H4 (cell line): ENCODE data around the gene PARM1. TPM values are rescaled to one million over a fixed set of nuclear protein-coding genes. Genes with fewer than 3 reads are reported as not detected.

Source experiments
- DNase-seq: peaks from one replicate; pipeline ENCODE4 v3.0.0-alpha.2; 2015; ENCODE audit warnings: low spot score
- total RNA-seq: library from RNA; depleted of rRNA; stranded (reverse); fragments of >200 nt; shearing (Covaris generic); gene quantifications from 2 replicates; pipeline ENCODE4 v1.2.3, GENCODE V29; 2014

The PARM1 gene
- total RNA-seq, 1 experiment from 2014 or later = 3.4 TPM

DNA sequence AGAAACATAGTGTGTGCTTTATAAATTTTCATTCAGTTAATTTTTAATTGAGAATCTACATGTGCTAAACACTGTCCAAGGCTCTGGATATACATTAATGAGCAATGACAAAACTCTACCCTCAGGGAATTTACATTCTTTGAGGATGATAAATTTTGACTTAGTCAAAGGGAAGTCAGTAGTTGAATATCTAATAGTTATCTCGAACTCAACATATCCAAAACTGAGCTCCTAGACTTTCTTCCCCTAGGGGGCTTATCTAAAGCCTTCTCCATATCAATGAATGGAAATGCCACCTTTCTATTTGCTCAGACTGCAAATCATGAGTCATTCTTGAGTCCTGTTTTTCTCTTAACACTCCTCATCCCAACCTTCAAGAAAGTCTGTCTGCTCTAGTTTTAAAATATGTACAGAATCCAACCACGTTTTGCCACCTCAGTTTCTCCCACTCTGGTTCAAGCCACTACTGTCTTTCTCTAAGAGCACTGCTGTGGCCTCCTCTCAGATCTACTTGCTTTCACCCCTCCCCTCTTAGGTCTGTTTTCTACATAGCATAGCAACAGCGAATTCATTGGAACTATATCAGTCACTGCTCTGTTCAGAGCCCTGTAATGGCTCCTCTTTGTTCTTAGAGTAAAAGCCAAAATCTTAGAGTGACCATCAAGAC is 9.5 kb downstream of the PARM1 start:
- no peak for DNase-seq

DNA sequence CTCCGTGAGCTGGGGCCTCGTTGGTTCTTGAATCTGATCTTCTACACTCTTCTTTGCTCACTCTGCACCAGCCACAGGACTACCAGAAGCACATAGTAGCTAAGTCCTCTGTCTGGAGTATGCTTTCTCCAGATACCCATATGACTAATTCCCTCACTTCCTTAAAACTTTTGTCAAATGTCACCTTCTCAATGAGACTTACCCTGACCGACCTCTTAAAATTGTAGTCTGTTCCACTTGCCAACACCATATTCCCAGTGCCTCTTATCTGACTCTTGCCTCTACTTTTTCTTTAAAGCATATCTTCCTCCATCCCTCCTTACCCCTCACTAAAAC is 10.0 kb downstream of the PARM1 start:
- DNase-seq = no peak

DNA sequence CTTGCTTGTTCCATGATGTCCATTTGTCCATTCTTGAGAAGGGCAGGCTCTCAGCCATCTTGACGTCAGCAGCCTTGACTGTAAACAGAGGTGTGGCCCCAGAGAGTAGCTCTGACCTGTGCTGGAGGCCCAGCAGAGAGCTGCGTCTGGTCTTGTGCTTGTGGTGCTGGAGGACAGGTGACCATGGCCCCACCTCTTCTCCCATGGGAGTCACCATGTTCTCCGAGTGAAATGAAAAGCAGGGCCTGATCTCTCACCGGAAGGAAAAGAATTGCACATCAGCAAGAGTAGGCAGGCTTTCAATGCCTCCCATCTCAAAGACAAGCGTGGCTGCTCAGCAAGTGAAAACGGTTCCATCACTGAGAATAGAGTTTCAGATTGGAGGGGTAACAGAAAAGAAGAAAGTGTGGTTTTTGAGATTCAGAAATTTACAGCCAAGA is 11.5 kb downstream of the PARM1 start:
- no peak for DNase-seq

DNA sequence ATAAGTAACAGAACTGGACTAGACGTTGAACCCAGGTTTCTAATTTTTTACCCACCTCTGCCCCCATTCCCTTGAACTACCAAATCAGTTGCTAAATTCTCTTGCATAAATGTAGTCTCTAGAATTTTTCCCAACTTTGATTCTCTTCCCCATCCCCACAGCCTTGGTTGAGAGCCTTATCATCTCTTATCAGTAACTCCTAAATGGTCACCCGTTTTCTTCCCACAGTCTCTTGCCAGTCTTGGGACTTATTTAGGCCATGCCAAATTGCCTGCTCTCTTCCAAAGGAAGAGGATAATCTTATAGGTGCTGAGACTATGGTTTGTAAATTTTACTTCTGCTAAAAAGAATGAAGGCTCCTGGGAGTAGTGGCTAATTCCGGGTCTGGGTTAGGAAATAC is 13.3 kb downstream of the PARM1 start:
- no peak for DNase-seq

DNA sequence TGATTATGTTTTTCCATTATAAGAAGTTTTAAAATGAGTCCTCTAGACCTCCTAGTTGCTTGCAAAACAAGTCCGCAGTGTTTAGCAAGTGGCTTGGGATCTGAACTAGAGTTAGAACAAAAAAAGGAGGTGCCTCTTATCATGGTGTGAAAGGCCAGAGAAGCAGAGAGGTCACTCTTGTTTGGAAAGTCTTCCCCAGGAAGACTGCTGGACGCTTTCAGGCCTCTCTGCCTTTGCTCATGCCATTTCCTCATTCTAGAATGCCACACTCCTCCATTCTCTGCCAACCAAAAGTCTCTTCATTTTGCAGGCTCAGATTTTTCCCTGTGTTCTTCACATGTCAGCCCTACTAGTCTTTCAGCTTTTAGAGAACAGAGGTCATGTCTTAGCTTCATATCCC is 14.9 kb downstream of the PARM1 start:
- no peak for DNase-seq

DNA sequence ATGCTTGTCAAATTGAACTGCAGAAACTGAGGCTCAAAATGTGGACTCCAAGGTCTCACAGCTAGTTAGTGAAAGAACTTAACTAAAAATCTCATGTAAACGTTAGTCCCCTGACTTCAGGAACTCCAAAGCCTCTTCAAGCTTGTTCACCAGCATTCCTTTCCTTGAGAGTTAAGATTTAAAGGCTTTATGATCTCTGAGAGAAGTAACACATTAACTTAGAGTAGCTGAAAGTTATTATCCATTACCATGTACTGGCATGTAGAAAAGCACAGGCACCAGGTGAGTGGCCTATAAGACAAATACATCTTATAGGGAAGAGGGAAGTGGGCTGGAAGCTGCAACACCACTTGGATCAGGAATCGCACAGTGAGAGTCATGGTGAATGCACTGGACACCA is 15.3 kb downstream of the PARM1 start:
- DNase-seq = no peak

DNA sequence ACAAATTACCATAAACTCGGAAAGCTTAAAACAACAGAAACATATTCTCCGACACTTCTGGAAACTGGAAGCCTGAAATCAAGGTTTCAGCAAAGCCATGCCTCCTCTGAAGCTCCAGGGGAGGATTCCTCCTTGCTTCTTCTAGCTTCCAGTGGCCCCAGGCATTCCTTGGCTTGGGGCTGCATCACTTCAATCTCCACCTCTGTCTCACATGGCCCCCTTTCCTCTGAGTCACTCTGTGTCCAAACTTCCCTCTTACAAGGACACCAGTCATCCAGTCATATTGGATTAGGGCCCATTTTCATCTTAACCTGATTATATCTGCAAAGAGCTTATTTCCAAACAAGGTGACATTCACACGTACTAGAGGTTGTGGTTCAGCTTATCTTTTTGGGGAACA is 17.3 kb downstream of the PARM1 start:
- no peak for DNase-seq

DNA sequence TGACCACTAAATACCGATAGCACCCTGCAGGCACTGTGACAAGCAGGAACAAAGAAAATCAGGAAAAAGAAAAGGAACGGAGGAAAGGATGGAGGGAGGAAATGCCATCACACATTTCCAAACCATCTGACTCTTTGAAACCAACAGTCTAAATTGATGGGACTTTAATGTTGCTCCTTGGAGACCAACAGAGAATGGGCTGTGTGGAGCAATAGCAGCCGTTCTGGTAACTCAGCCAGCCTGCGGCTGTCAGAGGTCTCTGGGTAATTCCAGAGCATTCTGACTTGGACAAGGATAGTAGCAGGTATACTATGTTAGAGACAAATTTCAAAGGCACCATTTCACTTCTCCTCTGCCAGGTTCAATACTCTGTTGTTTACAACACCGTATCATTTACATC is 18.0 kb downstream of the PARM1 start:
- no peak for DNase-seq

DNA sequence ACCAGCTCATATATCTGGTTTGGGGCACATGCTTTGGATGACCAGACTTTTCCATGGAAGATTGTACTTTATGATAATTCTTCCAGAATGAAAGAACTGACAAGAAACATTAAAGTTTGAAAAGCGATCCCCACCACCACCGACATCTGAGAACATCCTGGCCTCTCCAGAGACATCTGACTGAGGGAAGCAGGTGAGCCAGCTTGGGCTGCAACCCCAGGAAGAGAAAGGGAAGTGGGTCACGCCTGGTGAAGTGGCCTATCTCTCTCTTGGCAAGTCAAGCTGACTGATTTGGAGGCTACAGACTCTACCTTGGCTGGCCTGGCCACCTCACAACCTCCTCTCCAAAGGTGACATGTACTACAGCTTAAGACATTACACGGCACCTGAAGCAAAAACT is 20.7 kb downstream of the PARM1 start:
- DNase-seq = no peak

DNA sequence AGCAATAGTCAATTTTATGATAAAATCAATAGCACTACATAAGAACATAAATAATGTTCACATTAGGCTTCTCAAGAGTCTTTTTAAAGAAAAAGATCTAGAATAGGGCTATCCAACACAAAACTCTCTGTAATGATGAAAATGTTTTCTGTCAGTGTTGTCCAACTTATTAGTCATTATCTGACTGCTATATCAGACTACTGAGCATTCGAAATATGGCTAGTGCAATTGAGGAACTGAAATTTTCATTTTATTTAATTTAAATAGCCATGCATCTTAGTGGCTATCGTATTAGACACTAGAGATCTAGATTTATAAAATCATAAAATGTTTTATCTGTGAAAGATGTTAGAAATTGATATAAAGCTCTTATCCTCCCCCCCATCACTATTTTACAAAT is 26.0 kb downstream of the PARM1 start:
- DNase-seq = no peak

DNA sequence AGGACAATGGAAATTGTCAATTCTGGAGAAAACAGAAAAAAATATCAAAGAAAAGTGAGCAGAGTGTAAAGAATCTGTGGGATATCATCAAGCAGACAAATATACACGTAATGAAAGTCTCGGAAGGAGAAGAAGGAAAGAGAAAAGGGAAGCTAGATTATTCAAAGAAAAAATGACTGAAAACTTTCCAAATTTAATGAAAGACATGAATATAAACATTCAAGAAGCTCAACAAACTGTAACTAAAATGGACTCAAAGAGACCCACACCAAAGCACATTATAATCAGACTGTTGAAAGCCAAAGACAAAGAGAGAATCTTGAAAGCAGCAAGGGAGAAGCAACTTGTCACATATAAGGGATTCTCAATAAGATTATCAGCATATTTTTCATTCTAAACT is 28.3 kb downstream of the PARM1 start:
- DNase-seq = no peak

DNA sequence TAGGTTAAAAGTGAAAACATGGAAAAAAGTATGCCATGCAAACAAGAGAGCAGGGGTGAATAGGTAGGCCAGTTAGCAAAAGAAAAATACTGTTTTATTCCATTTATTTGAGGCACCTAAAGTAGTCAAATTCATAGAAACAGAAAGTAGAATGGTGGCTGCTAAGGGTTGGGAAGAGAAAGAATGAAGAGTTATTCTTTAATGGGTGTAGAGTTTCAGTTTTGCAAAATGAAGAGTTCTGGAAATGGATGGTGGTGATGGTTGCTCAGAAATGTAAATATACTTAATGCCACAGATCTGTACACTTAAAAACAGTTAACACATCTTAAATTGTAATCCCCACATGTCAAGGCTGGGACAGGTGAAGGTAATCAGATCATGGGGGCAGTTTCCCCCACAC is 29.7 kb downstream of the PARM1 start:
- DNase-seq = no peak

DNA sequence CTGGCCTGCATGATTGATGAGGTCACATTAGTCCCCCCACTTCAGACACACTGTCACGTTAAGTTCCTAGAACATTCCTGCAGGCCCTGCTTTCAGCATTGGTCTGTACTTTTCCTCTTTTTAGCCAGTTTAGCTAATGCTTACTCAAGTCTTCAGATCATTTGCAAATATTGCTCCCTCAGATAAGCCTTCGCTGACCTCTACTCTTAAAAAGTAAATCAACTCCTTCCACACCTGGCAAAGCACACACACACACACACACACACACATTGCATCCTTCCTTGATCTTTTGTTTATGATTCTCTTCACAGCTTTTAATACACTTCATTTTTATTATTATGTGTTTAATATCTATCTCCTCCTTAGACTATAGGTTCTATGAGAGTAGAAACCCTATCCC is 31.4 kb downstream of the PARM1 start:
- no peak for DNase-seq

DNA sequence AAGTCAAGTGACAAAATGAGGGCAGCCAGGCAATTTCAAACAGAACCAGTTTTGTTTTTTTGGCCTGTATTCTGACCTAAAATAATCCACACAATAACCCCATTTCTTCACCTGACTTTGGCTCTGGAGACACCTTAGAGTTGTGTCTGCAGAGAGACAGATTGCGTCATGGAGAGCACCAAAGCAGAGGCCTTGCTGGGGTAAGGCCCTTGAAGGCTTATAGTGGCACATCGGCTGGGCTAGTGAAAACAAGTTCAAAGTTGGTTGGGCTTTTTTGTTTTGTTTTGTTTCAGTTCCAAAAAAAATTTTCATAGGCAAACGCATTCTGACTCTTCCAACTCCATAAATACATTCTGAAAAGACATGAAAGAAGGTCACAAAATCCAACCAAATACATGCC is 34.4 kb downstream of the PARM1 start:
- no peak for DNase-seq

DNA sequence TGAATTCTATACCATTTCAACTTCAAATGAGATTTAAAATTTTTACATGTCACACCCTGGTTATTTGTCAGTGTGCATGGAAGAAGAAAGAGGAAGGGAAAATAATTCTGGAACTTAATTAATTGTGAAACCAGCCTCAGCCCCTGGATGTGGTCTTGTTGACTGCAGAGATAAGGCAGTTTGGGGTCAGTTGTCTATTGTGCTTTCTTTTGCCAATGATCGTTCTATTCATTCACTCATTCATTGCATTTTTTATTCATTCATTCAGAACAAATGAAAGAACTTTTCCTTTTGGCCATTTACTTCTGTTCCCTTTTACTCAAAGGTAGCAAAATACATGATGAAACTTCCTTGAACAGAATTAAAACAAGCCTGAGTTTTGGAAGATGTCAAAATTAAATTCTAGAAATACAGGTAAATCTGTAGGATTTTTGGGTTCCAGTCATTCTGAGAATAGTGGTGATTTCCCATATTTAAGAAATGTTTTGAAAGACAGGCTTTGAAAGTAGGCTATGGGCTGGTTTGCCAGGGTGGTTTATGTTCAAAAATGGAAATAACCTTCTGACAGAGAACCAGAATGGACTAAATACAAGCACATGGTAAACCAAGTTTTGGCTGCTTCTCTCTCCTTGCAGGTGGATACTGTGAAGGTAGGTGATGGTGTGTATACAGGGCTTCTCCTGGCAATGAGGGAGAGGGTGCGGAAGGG is 35.7 kb downstream of the PARM1 start:
- DNase-seq = no peak

DNA sequence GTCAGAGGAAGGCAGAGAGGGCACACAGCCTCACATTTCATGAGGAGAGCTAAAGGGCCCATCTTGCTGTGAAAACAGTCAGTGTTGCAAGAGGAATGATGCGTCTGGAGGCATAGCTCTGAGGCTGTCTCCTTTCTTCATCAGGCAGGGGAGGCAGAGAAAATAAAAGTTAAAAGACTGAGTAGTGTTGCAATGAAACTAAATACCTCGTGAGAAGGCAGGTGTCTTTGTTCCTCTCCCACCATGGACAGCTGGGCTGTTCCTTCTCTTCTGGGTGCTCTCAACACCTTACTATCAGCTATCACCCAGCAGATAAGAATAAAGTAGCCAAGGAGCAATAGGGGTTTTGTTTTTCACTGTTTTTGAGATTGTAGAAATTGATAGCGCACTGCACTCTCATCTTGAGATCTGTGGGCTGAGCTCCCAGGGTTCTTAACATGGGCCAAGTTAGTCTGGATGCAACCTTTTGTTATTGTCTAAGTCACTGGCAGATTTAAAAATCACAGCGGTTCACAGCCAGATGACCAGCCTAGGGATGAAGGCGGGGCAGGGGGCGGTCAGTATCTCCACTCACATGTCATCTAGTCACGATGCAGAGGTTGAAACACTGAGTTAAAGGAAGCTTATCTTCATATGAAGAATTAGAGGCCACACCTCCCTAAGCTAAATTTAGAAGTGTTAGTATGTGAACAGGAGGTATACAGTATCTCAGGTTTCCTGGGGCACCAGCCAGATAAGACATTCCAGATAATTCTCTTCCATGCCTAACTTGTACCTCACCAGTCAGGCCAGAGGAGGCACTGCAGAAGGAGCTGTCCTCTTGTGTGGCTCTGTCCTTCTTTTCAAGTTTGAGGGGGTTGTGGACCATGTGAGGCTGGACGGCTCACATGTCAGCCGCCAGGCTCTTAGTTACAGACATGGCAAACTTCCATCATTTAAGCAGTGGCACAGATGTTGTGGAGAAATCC is 36.9 kb downstream of the PARM1 start:
- peak; percentile 25 for DNase-seq

DNA sequence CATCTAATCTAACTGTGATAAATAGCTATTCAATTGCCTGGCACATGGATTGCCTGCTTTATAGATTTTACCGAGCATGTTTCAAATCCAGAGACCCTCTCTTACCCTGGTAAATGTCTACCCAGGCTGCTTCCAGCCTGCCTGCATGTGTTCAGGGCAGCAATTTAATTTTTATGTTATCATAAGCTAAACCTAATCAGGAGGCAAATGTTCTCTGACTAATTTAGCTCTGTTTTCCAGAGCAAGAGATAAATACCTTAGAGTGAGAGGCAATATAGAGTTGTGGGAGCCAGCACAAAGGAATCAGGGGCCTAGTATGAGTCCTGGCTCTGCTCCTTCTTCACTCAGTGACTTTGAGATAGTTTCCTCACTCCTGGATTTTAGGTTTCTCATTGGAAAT is 37.7 kb downstream of the PARM1 start:
- no peak for DNase-seq

DNA sequence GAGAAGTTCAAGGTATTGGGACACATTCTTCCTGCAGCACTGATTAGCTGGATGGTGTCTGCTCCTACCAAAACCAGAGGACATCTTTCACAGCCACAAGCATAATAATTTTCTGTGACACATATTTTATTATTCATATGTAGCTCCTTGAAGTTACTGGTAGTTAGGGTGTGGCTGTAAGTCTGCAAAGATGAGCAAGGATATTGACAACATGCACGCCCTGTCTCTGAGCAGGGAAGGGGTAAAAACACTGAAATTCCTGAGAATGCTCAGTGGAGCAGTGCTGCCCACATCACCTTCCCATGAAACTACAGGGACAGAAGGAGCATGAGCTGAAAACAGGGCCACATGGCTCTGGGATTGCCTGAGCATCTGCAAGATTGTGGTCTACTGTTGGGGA is 38.9 kb downstream of the PARM1 start:
- no peak for DNase-seq

DNA sequence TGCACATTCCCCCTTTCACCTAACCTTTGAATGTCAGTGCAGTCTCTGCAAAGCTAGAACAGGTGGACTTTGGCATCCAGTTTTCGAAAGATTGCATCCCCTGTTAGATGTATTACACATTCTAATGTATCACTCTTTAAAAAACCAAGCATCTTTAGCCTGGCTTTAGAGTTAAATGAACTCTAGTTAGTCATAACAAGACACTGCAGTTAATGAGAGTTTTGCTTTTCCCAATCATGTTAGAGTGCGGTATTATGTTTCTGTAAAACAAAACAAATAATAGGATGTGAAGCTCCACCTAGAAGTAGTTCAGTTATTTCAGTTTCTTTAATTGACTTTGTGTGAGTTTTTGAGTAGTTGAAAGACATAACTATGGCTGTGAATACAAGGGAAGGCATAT is 42.2 kb downstream of the PARM1 start:
- no peak for DNase-seq

DNA sequence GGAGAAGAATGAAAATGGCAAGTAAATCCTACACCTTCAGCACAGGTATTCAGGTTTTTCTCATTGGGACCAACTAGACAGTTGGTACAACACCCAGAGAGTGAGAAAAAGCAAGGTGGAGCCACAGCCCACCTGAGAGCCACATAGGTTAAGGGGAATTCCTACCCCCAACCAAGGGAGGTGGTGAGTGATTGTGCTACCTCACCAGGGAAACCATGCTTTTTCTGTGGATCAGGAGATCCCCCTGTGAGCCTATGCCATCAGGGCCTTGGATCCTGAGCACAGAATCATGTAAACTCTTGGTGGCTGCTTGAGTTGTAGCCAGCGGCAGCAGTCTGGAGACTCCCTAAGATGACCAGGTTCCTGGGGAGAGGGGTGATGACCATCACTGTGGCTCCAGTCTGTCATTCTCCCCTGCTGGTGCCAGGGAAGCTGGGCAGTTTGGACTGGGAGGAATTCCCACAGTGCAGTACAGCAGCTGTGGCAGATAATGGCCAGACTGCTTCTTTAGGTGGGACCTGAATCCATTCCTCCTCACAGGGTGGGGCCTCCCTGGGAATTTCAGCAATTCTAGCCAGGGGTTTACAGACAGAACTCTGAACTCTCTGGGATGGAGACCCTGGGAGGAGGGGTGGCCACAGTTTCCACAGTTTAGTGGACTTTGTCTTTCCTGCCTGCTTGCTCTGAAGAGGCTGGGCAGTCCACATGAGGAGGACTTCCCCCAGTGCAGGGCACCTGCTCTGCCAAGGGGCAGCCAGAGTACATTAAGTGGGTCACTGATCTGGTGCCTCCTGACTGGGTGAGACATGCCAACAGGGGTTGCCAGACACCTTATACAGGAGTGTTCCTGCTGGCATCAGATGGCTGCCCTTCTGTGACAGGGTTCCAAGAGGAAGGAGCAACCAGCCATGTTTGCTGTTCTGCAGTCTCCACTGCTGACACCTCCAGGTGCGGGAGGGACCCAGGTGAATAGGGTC is 43.2 kb downstream of the PARM1 start:
- DNase-seq = no peak

DNA sequence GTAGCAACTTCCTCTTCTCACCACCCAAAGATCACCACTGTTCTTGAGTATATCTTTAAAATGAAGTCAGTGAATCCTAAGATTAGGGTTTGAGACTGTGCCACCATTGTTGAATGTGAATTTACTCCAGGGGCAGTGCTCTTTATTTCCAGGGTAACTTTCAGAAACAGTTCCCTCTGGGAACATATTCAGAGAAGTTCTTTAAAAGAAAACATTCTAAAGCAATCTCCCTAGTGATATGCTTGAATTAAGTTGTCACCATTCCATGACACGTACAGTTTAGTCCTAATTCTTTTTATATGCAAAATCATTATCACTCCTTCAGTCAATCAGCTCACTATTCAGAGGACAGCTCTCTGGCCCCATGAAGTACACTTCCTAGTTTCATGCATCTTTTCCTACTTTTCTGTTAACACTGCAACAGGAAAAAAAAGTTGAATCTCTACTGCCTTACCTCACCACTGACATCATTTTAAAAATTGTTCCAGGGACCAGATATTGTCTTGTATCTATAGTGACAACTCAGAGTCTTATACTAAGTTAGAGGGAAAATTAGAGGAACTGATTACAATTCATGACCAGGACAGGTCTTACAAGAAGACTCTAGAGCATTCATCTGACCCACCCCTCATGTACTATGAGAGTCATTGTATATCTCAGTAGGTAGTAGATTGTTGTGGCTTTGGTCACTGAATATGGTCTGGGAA is 49.8 kb downstream of the PARM1 start:
- DNase-seq = no peak
